SK-MEL-5 (cell line): ENCODE results near the gene SND1. TPM values are rescaled to one million over a fixed set of nuclear protein-coding genes. Genes with fewer than 3 reads are reported as not detected.

Experiments used
- DNase-seq: peaks from one replicate; pipeline ENCODE4 v3.0.0-alpha.2; 2016; ENCODE audit warnings: low read depth, low spot score
- in situ Hi-C: cut with HindIII; loops from 2 replicates; pipeline ENCODE4 v1.10.0; 2016; ENCODE audit warnings: low sequenced_read_pairs, high pct_unique_total_duplicates, low pct_unique_long_range_greater_than_20kb
- total RNA-seq: library from RNA; depleted of rRNA; stranded (reverse); fragments of >200 nt; shearing (Covaris generic); gene quantifications from 2 replicates; pipeline ENCODE4 v1.2.3, GENCODE V29; 2014

SND1 gene
- total RNA-seq, 1 experiment from 2014 or later: 263 TPM

- no peak for DNase-seq
- in situ Hi-C loops: no loop called here
These were observed 377.5 kb downstream of the SND1 start for GRCh38 chr7:128029405-128029995.

DNA sequence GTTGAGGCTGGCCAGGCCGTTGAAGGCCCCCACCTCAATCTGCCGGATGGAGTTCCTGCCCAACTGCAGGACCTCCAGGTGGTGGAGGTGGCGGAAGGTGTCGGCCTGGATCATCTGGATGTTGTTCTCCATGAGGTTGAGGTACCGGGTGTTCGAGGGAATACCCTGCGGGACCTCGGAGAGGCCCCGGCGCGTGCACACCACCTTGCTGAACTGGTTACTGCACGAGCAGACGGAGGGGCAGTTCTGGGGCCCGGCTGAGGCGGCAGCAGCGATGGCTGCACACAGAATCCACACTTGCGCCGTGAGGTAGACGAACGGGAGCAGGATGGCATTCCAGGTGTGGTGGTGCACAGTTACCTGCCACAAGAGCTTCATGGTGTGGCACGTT is 378.3 kb downstream of the SND1 start:
- no peak for DNase-seq
- in situ Hi-C loops: no loop called here

DNA sequence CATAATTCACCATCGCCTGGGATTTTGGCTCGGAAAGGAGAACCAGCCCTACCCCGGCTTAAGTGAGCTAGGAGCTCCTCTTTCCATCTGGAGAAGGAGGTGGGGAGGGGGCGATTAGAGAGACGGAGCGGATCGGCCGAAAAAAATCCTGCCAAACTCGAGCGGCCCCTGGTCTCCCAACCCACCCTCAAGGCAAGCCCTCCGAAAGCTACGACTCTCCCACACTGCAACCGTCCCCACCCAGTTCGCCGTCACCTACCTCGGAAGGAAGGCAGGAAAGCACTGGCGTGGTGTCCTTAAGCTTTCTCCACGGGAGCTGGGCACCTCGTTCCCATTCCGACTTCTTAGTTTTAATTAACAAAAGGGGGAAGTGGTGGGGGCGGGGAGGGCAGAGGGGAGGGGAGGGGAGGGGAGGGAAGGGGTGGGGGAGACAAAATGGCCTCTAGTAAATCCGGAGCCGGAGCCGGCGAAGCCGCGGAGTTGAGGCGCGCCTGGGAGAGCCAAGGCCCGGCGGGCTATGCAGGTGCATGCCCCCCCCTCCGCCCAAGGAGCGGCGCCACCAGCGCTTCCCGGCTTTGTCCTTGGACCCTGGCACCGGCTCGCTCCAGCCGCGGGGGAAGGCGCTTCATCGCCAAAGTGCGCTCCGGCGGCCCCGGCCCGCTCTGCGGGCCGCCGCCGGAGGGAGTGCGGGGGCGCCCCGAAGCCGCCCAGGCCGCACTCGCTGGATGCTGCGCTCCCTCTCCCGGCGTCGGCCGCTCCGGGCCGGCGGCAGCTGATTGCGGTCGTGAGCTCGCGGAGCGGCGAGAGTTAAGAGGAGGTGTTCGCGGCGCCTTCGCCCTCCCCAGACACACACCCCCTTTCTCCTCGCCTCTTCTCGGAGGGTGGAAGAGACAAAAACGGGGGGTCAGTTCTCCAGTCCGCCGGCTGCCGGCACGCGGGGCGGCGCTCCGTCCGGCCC is 378.9 kb downstream of the SND1 start, which contains the start of gene LRRC4:
LRRC4 (minus strand) TSS at position 784 of the 958 bp plus-strand sequence. CDS start 797 bp downstream, outside the sequence.
- DNase-seq: no peak
- in situ Hi-C loops: no loop called here

- in situ Hi-C loops: no loop called here
- DNase-seq: no peak
These were observed 380.1 kb downstream of the SND1 start for GRCh38 chr7:128031901-128032604.

- DNase-seq: no peak
- in situ Hi-C loops: no loop called here
These were observed 380.7 kb downstream of the SND1 start for GRCh38 chr7:128032605-128033235.

DNA sequence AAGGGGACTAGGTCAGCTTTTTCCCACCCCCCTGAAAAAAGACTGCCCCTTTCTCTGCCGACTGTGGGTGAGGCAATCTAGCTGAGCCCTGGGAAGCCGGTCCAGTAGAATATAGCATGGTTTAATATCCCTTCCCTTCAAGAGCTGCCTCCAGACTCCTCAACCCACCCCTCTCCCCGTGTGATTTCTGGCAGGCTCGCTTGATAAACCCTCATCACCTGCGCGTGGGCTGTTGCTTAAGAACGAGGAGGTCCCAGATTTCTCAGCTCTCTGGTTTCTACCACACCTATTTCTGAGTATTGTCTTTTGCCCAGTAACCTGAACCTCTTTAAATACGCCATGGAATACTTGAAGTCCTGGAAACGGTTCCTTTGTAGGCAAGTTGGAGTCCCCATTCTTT is 381.3 kb downstream of the SND1 start:
- in situ Hi-C loops: no loop called here
- no peak for DNase-seq

GRCh38 chr7:128034825-128035224 is 382.8 kb downstream of the SND1 start:
- DNase-seq: no peak
- in situ Hi-C loops: no loop called here

- peak; percentile 60 for DNase-seq
- in situ Hi-C loops: no loop called here
These were observed 383.7 kb downstream of the SND1 start for GRCh38 chr7:128035712-128036111.

DNA sequence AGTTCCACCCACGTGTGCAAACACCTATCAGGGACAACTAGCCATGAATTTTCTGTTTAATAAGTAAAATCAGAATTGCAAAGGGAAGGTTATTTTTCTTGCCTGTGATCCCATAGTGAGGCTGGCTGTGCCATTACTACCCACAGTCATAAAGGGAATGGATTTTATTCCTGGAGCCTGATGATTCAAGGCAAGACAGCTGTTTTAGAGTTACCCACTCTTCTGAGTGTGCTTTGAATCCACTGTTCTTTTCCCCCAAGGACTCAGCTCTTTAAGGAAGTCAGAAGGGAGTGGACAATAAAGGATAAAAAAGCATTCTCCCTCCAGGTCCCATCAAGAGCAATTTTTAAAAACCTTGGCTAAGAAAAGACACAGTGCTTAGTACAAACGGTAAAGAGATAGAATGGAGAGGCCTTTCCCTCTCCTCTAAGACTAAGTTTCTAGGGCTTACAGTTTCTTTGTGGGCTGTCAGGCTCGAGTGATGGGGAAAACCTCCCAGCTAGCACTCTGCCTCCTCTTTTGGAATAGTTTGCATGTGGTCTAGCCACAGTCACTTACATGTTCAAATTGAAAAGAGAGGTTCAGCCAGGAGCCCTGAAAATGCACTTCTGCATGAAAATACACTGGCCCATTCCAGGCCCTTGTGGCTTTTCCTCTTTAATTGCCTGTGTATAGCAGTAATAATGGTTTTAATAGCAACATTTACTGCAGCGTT is 384.4 kb downstream of the SND1 start:
- DNase-seq: no peak
- in situ Hi-C loops: no loop called here

- no peak for DNase-seq
- in situ Hi-C loops: no loop called here
These were observed 385.1 kb downstream of the SND1 start for GRCh38 chr7:128037081-128037480.

DNA sequence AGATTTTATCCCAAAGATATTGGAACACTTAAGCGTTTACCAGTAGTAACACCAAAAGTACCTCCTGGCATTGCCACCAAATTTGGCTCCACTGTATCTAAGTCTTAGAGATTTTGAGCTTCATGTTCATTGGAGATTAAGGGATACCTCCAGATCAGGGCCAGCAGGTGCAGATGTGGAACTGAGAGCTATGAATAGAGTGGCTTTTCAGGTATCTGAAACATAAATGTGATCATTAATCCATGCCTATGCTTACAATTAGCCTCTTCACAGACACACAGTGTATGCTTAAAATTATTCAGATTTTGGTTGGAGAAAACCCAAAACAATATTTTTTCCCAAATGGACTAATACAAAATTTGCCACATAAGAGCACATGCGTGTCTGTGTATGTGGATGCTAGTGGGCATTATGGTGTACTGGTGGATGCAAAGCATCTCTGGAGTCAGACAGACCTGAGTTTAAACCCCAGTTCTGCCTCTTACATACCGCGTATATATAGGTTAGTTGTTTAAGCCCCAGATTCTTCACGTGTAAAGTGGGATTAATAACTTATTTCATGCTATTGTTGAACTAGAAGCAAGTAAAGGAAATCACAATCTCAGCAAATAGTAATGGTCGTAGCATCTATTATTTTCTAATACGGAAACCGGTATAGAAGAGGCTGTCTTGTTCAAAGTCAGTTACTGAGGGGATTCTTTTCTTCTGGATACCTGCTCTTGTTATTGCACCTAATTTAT is 386.1 kb downstream of the SND1 start:
- in situ Hi-C loops: no loop called here
- DNase-seq: no peak

DNA sequence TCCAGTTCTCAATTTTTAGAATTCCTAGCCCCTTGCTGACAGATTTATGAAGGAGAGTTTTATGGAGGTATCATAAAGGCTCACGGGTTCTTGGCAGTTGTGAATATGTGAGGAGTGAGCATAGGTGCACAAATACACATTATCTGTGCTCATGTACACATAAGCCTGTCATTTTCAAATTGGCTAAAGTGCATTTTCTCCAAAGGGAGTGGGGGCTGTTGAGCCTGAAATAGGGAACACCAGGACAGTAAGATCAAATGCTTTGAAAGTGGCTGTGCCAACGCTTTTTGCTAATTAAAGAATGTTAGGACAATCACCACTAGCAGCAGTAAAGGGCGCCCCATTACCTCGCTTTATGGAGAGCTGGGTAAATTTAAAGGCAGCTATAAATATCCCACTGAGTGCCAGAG is 387.6 kb downstream of the SND1 start:
- no peak for DNase-seq
- in situ Hi-C loops: no loop called here

DNA sequence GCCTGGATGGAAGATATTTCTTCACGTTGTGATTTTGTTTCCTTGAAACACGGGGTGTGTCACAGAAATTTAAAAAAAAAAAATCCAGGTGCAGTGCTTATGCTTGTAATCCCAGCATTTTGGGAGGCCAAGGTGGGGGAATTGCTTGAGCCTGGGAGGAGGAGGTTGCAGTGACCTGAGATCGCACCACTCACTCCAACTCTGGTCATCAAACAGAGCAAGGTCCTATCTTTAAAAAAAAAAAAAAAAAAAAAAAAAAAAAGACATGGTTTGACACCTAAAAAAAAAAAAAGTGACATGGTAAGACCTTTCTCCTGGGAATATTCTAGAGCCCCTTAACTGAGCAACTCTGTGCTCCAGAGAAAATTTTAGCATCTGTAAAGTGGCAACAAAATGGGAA is 388.2 kb downstream of the SND1 start:
- in situ Hi-C loops: no loop called here
- no peak for DNase-seq

DNA sequence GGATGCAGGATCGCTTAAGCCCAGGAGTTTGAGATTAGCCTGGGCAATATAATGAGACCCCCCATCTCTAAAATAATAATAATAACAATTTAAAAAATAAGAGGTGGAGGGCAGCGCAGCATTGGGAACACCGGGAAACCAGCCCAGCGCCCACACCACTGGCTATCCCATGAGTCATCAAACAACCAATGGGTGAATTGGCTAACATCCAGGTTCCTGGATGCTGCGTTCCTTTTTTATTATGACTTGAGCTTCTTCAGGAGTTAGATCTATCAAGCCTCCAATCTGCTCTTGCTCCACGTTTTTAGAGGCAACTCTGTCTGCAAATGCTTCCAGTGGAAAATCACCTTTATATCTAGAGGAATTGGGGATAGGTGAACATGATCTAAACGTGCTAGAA is 389.2 kb downstream of the SND1 start:
- no peak for DNase-seq
- in situ Hi-C loops: no loop called here

DNA sequence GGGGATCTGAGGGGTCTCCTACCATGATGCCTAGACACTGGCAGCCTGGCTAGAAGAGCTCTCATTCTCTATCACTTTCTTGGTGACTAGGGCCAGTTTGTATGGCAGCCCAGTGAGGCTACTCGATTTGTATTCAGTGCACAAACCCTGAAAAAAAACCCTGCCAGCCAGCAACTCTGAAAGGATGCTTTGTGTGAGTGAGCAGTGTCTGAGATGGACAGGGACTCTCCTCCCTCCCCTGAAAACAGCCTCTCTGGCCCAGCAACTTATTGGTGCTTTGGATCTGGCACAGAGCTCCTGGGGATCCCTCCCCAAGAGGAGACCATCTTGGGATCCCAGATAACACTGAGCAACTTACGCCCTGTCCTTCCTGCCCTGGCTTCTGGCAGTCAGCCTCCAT is 390.0 kb downstream of the SND1 start:
- in situ Hi-C loops: no loop called here
- DNase-seq: peak; percentile 61

DNA sequence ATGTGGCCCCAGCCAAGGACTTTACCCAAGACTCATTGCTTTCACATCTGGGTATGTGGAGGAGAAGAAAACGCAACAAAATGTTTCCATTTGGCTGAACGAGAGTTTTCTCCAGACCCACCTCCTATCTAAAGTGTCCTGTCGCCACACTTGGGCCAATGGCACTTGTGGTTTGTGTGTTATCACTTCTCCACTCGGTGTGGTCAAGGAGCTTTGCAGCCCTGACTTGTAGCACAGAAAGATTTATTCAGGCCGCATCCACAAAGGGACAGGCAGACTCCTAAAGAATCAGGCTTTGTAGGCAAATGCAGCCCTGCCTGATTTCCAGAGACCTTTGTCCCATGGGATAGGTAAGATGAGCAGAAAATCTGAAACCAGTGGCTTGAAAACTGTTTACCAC is 392.1 kb downstream of the SND1 start:
- in situ Hi-C loops: no loop called here

GRCh38 chr7:128045158-128045557 is 393.2 kb downstream of the SND1 start:
- no peak for DNase-seq
- in situ Hi-C loops: no loop called here

More for the DNA sequence above, 392.1 kb downstream of the SND1 start:
- DNase-seq: no peak
